Epithelial cell of proximal tubule (primary cell): ENCODE results near the gene SUGT1. TPM values are rescaled to one million over a fixed set of nuclear protein-coding genes. Genes with fewer than 3 reads are reported as not detected.
"Not testable (repeated sequence)": the region's sequence is repeated elsewhere in the genome, so short reads cannot be mapped to it uniquely, and the experiment has no call there.

Experiments
- DNase-seq: peaks from one replicate; pipeline ENCODE4 v3.0.0-alpha.2; 2011; ENCODE audit warnings: low read depth
- H3K4me3 ChIP-seq: 2 replicates; pipeline ENCODE4 v1.5.1; 2011; ENCODE audit warnings: low read depth, mild to moderate bottlenecking, low read length
- total RNA-seq: library from RNA; depleted of rRNA; stranded (reverse); fragments of >200 nt; gene quantifications from 2 replicates; pipeline ENCODE4 v1.2.3, GENCODE V29; 2015
- TF ChIP-seq, protein P1 (sequence below): conservative IDR thresholded peaks from 2 replicates; pipeline ENCODE4 v1.5.1; 2012; ENCODE audit warnings: low read depth, mild to moderate bottlenecking, low read length

SUGT1 gene
- total RNA-seq, 1 donor from 2014 or later = 61.4 TPM

GRCh38 chr13:52673465-52673864 is 20.8 kb downstream of the SUGT1 start:
- H3K4me3 ChIP-seq = no peak overlapping the region
- TF ChIP-seq, protein P1, sequence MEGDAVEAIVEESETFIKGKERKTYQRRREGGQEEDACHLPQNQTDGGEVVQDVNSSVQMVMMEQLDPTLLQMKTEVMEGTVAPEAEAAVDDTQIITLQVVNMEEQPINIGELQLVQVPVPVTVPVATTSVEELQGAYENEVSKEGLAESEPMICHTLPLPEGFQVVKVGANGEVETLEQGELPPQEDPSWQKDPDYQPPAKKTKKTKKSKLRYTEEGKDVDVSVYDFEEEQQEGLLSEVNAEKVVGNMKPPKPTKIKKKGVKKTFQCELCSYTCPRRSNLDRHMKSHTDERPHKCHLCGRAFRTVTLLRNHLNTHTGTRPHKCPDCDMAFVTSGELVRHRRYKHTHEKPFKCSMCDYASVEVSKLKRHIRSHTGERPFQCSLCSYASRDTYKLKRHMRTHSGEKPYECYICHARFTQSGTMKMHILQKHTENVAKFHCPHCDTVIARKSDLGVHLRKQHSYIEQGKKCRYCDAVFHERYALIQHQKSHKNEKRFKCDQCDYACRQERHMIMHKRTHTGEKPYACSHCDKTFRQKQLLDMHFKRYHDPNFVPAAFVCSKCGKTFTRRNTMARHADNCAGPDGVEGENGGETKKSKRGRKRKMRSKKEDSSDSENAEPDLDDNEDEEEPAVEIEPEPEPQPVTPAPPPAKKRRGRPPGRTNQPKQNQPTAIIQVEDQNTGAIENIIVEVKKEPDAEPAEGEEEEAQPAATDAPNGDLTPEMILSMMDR = no peak
- DNase-seq = no peak

- DNase-seq = no peak
- TF ChIP-seq, protein P1 = no peak
- no peak overlapping the region for H3K4me3 ChIP-seq
Measured at GRCh38 chr13:52677823-52678222, 25.2 kb downstream of the SUGT1 start.

DNA sequence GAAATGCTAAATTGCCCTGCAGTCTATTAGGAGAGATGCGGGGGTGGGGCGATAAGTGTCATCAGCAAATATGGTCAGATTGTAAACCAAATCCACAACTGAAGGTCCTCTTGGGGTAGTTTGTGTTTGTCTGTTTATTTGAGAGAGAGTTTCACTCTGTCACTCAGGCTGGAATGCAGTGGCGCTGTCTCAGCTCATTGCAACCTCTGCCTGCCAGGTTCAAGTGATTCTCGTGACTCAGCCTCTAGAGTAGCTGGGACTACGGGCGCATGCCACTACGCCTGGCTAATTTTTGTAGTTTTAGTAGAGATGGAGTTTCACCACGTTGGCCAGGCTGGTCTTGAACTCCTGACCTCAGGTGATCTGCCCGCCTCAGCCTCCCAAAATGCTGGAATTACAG is 33.2 kb downstream of the SUGT1 start:
- H3K4me3 ChIP-seq, DNase-seq: not testable (repeated sequence)

GRCh38 chr13:52686376-52686775 is 33.7 kb downstream of the SUGT1 start:
- no peak overlapping the region for H3K4me3 ChIP-seq
- DNase-seq = no peak
- TF ChIP-seq, protein P1 = no peak

GRCh38 chr13:52695856-52696255 is 43.2 kb downstream of the SUGT1 start:
- TF ChIP-seq, protein P1 = no peak

DNA sequence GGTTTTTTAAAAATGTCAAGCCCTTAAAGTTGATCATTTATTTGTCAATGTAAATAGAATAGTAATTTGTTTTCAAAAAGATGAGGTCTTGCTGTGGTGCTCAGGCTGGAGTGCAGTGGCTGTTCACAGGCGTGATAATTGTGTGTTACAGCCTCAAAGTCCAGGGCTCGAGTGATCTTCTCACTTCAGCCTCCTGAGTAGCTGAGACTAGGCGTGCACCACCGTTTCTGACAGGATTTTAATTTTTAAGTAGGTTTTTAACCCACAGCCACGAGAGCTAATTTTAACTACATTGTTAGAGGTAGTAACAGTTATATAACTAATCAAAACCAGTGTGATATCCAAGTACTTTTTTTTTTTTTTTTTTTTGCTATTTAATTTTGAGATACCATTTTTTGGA is 43.9 kb downstream of the SUGT1 start:
- TF ChIP-seq, protein P1 = no peak
- DNase-seq = no peak
- H3K4me3 ChIP-seq = no peak overlapping the region

More at GRCh38 chr13:52695856-52696255, 43.2 kb downstream of the SUGT1 start:
- DNase-seq = no peak
- H3K4me3 ChIP-seq = no peak overlapping the region

DNA sequence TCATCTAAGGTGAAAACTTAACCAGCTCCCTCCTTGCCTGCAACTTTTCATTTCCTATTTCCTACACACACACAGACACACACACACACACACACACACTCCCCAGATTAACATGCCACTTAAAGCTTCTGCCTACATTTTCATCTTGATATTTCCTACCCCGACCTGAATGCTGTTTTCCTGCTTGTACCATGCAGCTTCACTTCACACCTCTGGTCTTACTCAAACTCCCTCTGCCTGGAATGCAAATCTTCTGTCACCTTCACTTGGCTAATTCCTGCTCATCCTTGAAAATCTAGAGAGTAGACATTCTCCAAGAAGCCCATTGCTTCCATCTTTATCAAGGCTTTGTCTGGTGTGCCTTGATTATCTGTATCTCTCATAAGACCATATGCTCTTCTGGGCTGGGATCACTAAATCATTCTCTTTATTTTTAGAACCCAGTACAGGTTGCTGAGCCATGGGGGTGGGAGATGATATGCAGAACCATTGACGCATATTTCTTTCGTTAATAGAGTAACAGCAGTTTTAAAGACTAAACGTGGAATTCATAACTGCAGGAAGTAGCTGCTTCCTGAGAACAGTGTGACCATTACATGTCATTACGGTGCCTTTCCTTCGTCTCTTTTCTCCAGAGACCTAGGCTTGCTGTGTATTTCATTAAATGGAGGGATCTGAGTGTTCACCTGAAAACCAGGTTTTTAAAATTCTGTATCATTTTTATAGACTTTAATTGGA is 49.3 kb downstream of the SUGT1 start:
- H3K4me3 ChIP-seq = no peak overlapping the region
- TF ChIP-seq, protein P1 = no peak
- no peak for DNase-seq
